K562 (cell line): Measurements from ENCODE around the gene HIVEP3. TPM values are rescaled to one million over a fixed set of nuclear protein-coding genes. Genes with fewer than 3 reads are reported as not detected.

Source experiments
- ATAC-seq: fragments of 200-7000 bp; cut with Tn5 transposase; 3 replicates; pipeline ENCODE4 v1.9.1; 2020; ENCODE audit warnings: moderate library complexity
- BruUV-seq: library from RNA; stranded (reverse); fragments of 400-500 nt; replicated peaks from 2 replicates; lab custom pipeline; 2021; lab: Mats Ljungman, UMichigan
- CTCF ChIA-PET: fragments of 300-600 bp; formaldehyde crosslinking; extraction: SDS; loops from one replicate; lab custom pipeline; 2021; ENCODE audit warnings: low intra/inter-chr PET ratio; lab: Yijun Ruan, JAX
- POLR2A ChIA-PET: fragments of 300-600, 350-650 bp; sonication (Branson Sonifier 250); formaldehyde crosslinking; extraction: SDS; loops from one replicate; lab custom pipeline; 2021; ENCODE audit warnings: antibody characterized with exemption, inconsistent platforms; lab: Yijun Ruan, JAX
- DNase-seq, 4 experiments: peaks; one replicate each; pipeline versions ENCODE4 v3.0.0 to v3.0.0-alpha.2; 2011 to 2018; ENCODE audit warnings: low spot score in 3 of 4, mixed read lengths in 3 of 4; ENCODE audit errors: extremely low read depth in 1 of 4
- FAIRE-seq: peaks from 2 replicates; lab custom pipeline; 2011; peaks lifted over from hg19 to GRCh38; lab: Jason Lieb, UNC
- H2AFZ ChIP-seq: 2 replicates; pipeline ENCODE4 v1.6.0; 2011; ENCODE audit warnings: low read depth, low read length, control low read depth, inconsistent platforms
- H3K27ac ChIP-seq: fragments of 200-600 bp; 3 replicates; pipeline ENCODE4 v1.8.0; 2011; ENCODE audit warnings: low read depth, mild to moderate bottlenecking, control low read depth, inconsistent platforms, low read length, moderate library complexity, mixed read lengths; ENCODE audit errors: extremely low read depth
- H3K27me3 ChIP-seq, 2 experiments: fragments of 300-600 bp in 1 of 2; 2 replicates in 1 of 2; 3 replicates in 1 of 2; pipeline versions ENCODE4 v1.6.0 to v1.8.0; 2011; ENCODE audit warnings: inconsistent platforms in 2 of 2, low read length in 2 of 2, mild to moderate bottlenecking in 1 of 2, mixed read lengths in 1 of 2, moderate library complexity in 1 of 2; ENCODE audit not compliant: control insufficient read depth in 2 of 2, insufficient read depth in 2 of 2
- H3K36me3 ChIP-seq: fragments of 300-600 bp; 3 replicates; pipeline ENCODE4 v1.8.0; 2011; ENCODE audit warnings: mild to moderate bottlenecking, low read length, inconsistent platforms; ENCODE audit not compliant: control insufficient read depth, insufficient read depth
- H3K4me1 ChIP-seq, 2 experiments: fragments of 200-600 bp in 1 of 2; replicated peaks in 1 of 2; 2 replicates in 1 of 2; 3 replicates in 1 of 2; pipeline versions ENCODE4 v1.5.1 to v1.8.0; 2011; ENCODE audit warnings: inconsistent platforms in 2 of 2, low read length in 2 of 2, mild to moderate bottlenecking in 1 of 2, mixed read lengths in 1 of 2, moderate library complexity in 1 of 2; ENCODE audit not compliant: control insufficient read depth in 2 of 2, insufficient read depth in 2 of 2
- H3K4me2 ChIP-seq: 2 replicates; pipeline ENCODE4 v1.6.1; 2011; ENCODE audit warnings: low read length, control low read depth, inconsistent platforms, mixed read lengths; ENCODE audit not compliant: insufficient read depth
- H3K4me3 ChIP-seq: fragments of 200-600 bp; sonication (generic), shearing (Covaris generic); 2 replicates; pipeline ENCODE4 v1.5.1; 2016; ENCODE audit warnings: control low read depth, inconsistent platforms
- H3K79me2 ChIP-seq: fragments of 200-600 bp; 3 replicates; pipeline ENCODE4 v1.8.0; 2011; ENCODE audit warnings: low read length, inconsistent platforms; ENCODE audit not compliant: control insufficient read depth, insufficient read depth
- H3K9ac ChIP-seq, 2 experiments: 2 replicates each; pipeline versions ENCODE4 v1.6.0 to v1.6.1; 2011; ENCODE audit warnings: low read depth in 2 of 2, low read length in 2 of 2, control low read depth in 1 of 2, inconsistent platforms in 1 of 2, mild to moderate bottlenecking in 1 of 2, mixed read lengths in 1 of 2; ENCODE audit not compliant: insufficient read depth in 1 of 2
- H3K9me1 ChIP-seq: one replicate; pipeline ENCODE4 v1.6.0; 2011; ENCODE audit warnings: inconsistent platforms, mild to moderate bottlenecking, low read length, moderate library complexity; ENCODE audit not compliant: control insufficient read depth, insufficient read depth
- H3K9me3 ChIP-seq: replicated peaks from 2 replicates; pipeline ENCODE4 v1.5.1; 2011; ENCODE audit warnings: low read depth, low read length, inconsistent platforms; ENCODE audit not compliant: control insufficient read depth, insufficient read depth
- H4K20me1 ChIP-seq: replicated peaks from 2 replicates; pipeline ENCODE4 v1.6.1; 2011; ENCODE audit warnings: low read length, inconsistent platforms, mixed read lengths; ENCODE audit not compliant: control insufficient read depth, insufficient read depth
- ATF1 ChIP-seq, 2 experiments: fragments of 450-650 bp in 1 of 2; IDR thresholded peaks; 2 replicates each; pipeline ENCODE4 v1.6.1; 2016; ENCODE audit warnings: missing compliant biosample characterization in 1 of 2, missing genetic modification characterization in 1 of 2
- ESRRA ChIP-seq: fragments of 450-650 bp; IDR thresholded peaks from 2 replicates; pipeline ENCODE4 v1.6.1; 2014; ENCODE audit warnings: low read depth, mild to moderate bottlenecking, moderate library complexity, borderline replicate concordance
- HLTF ChIP-seq: fragments of 450-650 bp; IDR thresholded peaks from 2 replicates; pipeline ENCODE4 v1.6.1; 2016
- KLF6 ChIP-seq: fragments of 250-450 bp; sonication (Bioruptor Pico); IDR thresholded peaks from 2 replicates; pipeline ENCODE4 v1.4.0; 2020; ENCODE audit warnings: mild to moderate bottlenecking, moderate library complexity, borderline replicate concordance
- NUFIP1 ChIP-seq: fragments of 450-650 bp; IDR thresholded peaks from 2 replicates; pipeline ENCODE4 v1.6.1; 2018; ENCODE audit not compliant: partially characterized antibody
- PTBP1 ChIP-seq: fragments of 200-400 bp; formaldehyde crosslinking; IDR thresholded peaks from 2 replicates; pipeline ENCODE4 v1.6.1; 2017; ENCODE audit warnings: low read depth, low read length
- RBM25 ChIP-seq: fragments of 200-400 bp; formaldehyde crosslinking; IDR thresholded peaks from 2 replicates; pipeline ENCODE4 v1.6.1; 2018; ENCODE audit warnings: low read length, low read depth, moderate library complexity; ENCODE audit not compliant: severe bottlenecking
- TSC22D4 ChIP-seq: fragments of 450-650 bp; IDR thresholded peaks from 2 replicates; pipeline ENCODE4 v1.6.1; 2016; ENCODE audit warnings: missing genetic modification characterization, missing biosample characterization, control low read depth
- ZNF408 ChIP-seq: fragments of 250-450 bp; sonication (Bioruptor Pico); IDR thresholded peaks from 2 replicates; pipeline ENCODE4 v1.4.0; 2020; ENCODE audit warnings: low read depth, mild to moderate bottlenecking, moderate library complexity
- whole genome bisulfite sequencing: fragments of 100-300 bp; shearing (Covaris generic); methylation state at CpG from one replicate; pipeline ENCODE4 v1.1.6; 2016; ENCODE audit warnings: low coverage, mixed read lengths; ENCODE audit not compliant: insufficient coverage; ENCODE audit errors: missing lambda C conversion rate; 5-methylcytosine and 5-hydroxymethylcytosine counted together
- in situ Hi-C: fragments of 300-500 bp; cut with MboI; formaldehyde crosslinking; loops from 4 replicates; pipeline ENCODE4 v1.15.0; 2018; ENCODE audit warnings: inconsistent platforms, mixed read lengths
- intact Hi-C: fragments of 100-400 bp; cut with micrococcal nuclease; formaldehyde crosslinking; loops from 2 replicates; pipeline ENCODE4 v1.14.2; 2022
- polyA plus RNA-seq, 8 experiments: library from polyadenylated mRNA; depleted of rRNA in 4 of 8; stranded (reverse) in 5 of 8; unstranded in 3 of 8; fragments of >200 nt; fragmentation: Nextera tagmentation in 2 of 8; fragmentation: Illumina TruSeq in 1 of 8; extraction: Ambion mirVana in 2 of 8; extraction: Trizol in 1 of 8; gene quantifications; 2 replicates each; pipeline versions ENCODE4 v1.2.1 to v1.2.3, GENCODE V29; 2011 to 2014; ENCODE audit warnings: inconsistent platforms in 1 of 8, missing spikeins in 1 of 8
- total RNA-seq, 7 experiments: library from RNA; depleted of rRNA in 6 of 7; stranded (reverse); fragments of >200 nt in 6 of 7; fragmentation: Illumina TruSeq in 2 of 7; extraction: Trizol in 2 of 7; gene quantifications; 2 replicates each; pipeline versions ENCODE4 v1.2.1 to v1.2.3, GENCODE V29; 2011 to 2021; ENCODE audit warnings: low replicate concordance in 1 of 7
- TF ChIP-seq, protein P1 (sequence below): fragments of 450-650 bp; IDR thresholded peaks from 2 replicates; pipeline ENCODE4 v1.6.1; 2016; ENCODE audit warnings: missing biosample characterization, missing genetic modification characterization
- TF ChIP-seq, protein P2 (sequence below), 2 experiments: fragments of 450-650 bp; IDR thresholded peaks; 2 replicates each; pipeline ENCODE4 v1.6.1; 2016; ENCODE audit warnings: mild to moderate bottlenecking in 2 of 2, borderline replicate concordance in 1 of 2, low read depth in 1 of 2, moderate library complexity in 1 of 2

HIVEP3 gene
- total and polyA plus RNA-seq, 9 of the 15 experiments (the other 6 are each of a cell fraction or from before 2014, with no cell fraction given), result 0.09 to 0.58 (median 0.34) TPM; not detected in 1

DNA sequence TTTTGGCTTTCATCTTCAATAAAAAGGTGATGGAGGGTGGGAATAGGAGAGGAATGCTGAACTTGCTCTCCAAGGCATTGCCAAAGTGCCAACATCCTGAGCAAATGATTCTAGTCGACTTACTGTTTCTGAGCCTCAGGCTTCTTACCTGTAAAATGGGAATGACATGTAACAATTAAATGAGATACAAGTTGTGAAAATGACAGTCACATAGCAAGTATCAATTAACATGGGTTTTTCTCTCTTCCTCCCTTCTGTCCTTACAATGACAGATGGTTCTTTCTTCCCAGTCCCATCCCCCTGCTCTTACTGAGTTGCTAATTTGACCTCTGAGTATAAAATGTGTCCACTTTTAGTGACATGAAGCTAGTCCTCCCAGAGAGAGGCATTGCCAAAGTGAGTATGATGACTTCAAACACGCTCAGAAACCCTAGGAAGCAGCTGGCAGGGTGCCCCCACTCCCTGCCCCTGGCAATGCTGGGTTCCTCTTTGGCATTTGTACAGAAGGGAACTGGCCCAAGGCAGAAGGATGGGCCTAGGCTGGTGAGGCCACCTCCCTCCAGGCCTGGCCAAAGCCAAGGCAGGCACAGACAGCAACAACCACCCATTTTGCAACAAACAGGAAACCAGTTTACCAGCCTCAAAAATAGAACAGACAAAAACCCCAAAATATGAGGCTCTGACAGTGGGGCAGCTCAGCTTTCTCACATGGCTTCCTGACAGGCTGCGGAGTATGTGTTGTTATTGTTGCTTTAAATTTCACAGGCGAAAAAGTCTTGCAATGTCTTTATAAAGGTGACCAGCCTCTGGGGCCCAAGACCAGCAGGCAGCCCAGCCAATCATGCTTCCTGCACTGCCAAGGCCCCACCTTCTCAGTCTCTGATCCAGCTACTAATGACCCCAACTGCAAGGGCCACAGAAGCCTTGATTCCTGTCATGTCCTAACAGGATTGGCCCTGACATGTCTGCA lies 115.9 kb downstream of the HIVEP3 start:
- WGBS, result 0% methylated on average over 4 of the region's 4 CpGs
- H3K9me1 ChIP-seq, result no peaks in the 10 kb centered on the region
- no peak overlapping the region for H3K4me3 ChIP-seq
- in situ Hi-C loops (loop anchor here (25.0 kb wide), 1 partner anchor 334 kb away; no protein-coding TSS in a partner anchor), intact Hi-C loops (no loop called here)
- H3K4me2 ChIP-seq, result no peak overlapping the region
- POLR2A ChIA-PET, result interaction anchor here (0.7 to 1.1 kb wide), 2 partner anchors 14 to 27 kb away, joined by 3 read pairs; no protein-coding TSS in a partner anchor
- CTCF ChIA-PET, result no interaction called here
- peaks cover 7% of the 10 kb centered on the region; the same call in 1 of the 2 replicates for H4K20me1 ChIP-seq
- no peak overlapping the region for H2AFZ ChIP-seq
- no peaks in the 10 kb centered on the region for H3K79me2 ChIP-seq
- no TSS peak for BruUV-seq
- H3K9ac ChIP-seq, result no peak overlapping the region
- peaks cover 0 to 4% of the 10 kb centered on the region in 2 experiments; a peak in 1 of 5 replicates for H3K27me3 ChIP-seq
- H3K4me1 ChIP-seq, result no peaks in the 10 kb centered on the region
- H3K9me3 ChIP-seq, result no peaks in the 10 kb centered on the region
- FAIRE-seq, result no peak
- no peak overlapping the region for H3K27ac ChIP-seq
- H3K36me3 ChIP-seq, result no peaks in the 10 kb centered on the region
- no peak for DNase-seq
- no peak for ATAC-seq
- TF ChIP-seq KLF6 (CRISPR knock-in tag) (no peak), RBM25 (peak; percentile 58), ESRRA (no peak), PTBP1 (no peak), ZNF408 (CRISPR knock-in tag) (no peak), ATF1 (CRISPR knock-in tag; IDR thresholded peaks at IDR 0.05) (no peak), ATF1 (tag; IDR thresholded peaks at IDR 0.05) (no peak), NUFIP1 (no peak), HLTF (no peak), TSC22D4 (no peak)
- TF ChIP-seq, protein P1, sequence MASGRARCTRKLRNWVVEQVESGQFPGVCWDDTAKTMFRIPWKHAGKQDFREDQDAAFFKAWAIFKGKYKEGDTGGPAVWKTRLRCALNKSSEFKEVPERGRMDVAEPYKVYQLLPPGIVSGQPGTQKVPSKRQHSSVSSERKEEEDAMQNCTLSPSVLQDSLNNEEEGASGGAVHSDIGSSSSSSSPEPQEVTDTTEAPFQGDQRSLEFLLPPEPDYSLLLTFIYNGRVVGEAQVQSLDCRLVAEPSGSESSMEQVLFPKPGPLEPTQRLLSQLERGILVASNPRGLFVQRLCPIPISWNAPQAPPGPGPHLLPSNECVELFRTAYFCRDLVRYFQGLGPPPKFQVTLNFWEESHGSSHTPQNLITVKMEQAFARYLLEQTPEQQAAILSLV (tag), result no peak
- TF ChIP-seq, protein P2, sequence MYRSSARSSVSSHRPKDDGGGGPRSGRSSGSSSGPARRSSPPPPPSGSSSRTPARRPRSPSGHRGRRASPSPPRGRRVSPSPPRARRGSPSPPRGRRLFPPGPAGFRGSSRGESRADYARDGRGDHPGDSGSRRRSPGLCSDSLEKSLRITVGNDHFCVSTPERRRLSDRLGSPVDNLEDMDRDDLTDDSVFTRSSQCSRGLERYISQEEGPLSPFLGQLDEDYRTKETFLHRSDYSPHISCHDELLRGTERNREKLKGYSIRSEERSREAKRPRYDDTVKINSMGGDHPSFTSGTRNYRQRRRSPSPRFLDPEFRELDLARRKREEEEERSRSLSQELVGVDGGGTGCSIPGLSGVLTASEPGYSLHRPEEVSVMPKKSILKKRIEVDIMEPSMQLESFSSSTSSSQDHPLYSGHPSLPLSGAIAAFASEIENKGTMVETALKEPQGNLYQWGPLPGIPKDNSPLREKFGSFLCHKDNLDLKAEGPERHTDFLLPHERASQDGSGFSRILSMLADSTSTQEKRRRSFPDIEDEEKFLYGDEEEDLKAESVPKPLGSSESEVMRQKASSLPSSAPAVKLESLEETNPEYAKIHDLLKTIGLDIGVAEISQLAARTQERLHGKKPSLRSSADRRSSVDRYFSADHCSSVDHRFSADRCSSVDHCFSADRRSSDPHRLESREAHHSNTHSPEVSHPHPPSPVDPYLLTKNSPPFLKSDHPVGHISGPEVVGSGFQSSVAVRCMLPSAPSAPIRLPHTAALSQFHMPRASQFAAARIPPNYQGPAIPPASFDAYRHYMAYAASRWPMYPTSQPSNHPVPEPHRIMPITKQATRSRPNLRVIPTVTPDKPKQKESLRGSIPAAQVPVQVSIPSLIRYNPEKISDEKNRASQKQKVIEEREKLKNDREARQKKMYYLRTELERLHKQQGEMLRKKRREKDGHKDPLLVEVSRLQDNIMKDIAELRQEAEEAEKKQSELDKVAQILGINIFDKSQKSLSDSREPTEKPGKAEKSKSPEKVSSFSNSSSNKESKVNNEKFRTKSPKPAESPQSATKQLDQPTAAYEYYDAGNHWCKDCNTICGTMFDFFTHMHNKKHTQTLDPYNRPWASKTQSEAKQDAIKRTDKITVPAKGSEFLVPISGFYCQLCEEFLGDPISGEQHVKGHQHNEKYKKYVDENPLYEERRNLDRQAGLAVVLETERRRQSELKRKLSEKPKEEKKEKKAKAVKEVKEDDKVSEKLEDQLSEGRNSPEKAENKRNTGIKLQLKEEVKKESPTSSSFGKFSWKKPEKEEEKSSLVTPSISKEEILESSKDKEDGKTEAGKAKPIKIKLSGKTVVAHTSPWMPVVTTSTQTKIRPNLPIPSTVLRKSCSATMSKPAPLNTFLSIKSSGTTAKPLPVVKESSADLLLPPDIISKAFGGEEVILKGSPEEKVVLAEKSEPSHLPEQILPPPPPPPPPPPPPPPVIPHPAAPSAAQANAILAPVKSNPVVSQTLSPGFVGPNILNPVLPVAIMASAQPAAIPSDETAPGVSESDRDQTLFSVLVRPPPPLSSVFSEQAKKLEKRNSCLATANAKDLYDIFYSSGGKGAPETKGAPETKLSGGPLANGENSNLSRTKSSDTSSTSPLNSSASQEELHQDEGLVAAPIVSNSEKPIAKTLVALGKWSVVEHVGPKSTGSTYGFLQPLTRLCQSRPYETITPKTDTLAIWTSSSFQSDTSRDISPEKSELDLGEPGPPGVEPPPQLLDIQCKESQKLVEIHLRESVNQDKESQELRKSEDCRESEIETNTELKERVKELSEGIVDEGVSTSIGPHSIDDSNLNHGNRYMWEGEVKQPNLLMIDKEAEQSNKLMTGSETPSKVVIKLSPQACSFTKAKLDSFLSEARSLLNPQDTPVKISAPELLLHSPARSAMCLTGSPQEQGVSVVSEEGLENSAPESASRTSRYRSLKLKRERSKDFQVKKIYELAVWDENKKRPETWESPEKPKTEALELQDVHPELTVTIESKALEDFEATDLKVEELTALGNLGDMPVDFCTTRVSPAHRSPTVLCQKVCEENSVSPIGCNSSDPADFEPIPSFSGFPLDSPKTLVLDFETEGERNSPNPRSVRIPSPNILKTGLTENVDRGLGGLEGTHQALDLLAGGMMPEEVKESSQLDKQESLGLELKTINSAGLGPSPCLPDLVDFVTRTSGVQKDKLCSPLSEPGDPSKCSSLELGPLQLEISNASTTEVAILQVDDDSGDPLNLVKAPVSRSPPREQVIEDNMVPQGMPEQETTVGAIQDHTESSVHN (IDR thresholded peaks at IDR 0.05; ENCODE audit: borderline replicate concordance in 1 of 2, low read depth in 1 of 2), result no peak
